C4-2B (cell line): ENCODE results near the gene OR2A12.
"Not testable (repeated sequence)": the region's sequence is repeated elsewhere in the genome, so short reads cannot be mapped to it uniquely, and the experiment has no call there.

Experiments
- H3K27ac ChIP-seq: fragments of 450-650 bp; 2 replicates; pipeline ENCODE4 v1.5.1; 2017
- ZFX ChIP-seq: fragments of 450-650 bp; IDR thresholded peaks from 2 replicates; pipeline ENCODE4 v1.6.1; 2017
- TF ChIP-seq, protein P1 (sequence below): fragments of 450-650 bp; conservative IDR thresholded peaks from 2 replicates; pipeline ENCODE4 v1.5.1; 2017; ENCODE audit warnings: mild to moderate bottlenecking

The OR2A12 gene, protein sequence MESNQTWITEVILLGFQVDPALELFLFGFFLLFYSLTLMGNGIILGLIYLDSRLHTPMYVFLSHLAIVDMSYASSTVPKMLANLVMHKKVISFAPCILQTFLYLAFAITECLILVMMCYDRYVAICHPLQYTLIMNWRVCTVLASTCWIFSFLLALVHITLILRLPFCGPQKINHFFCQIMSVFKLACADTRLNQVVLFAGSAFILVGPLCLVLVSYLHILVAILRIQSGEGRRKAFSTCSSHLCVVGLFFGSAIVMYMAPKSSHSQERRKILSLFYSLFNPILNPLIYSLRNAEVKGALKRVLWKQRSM

DNA sequence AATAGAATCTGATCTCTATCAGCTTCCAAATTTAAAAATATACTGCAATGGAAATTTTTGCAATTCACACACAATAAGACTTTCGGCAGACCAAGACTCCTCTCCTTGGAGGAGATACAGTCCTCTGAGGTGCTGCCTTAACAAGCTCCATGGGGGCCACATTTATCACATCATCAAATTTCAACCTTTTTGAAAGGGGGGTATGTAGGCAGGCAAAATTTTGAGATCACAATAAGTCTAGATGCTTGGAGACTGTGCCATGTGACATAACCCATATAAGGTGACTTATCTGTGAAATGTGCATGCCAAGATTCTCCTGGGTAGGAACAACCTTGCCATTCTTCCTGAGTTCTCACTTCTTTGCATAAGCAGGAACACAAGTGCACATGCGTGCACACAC lies at the start of gene OR2A12:
Gene OR2A12, plus strand, starts transcription at position 301 of the 400 bp plus-strand sequence. CDS start 8,830 bp downstream, outside the sequence.
- TF ChIP-seq, protein P1, sequence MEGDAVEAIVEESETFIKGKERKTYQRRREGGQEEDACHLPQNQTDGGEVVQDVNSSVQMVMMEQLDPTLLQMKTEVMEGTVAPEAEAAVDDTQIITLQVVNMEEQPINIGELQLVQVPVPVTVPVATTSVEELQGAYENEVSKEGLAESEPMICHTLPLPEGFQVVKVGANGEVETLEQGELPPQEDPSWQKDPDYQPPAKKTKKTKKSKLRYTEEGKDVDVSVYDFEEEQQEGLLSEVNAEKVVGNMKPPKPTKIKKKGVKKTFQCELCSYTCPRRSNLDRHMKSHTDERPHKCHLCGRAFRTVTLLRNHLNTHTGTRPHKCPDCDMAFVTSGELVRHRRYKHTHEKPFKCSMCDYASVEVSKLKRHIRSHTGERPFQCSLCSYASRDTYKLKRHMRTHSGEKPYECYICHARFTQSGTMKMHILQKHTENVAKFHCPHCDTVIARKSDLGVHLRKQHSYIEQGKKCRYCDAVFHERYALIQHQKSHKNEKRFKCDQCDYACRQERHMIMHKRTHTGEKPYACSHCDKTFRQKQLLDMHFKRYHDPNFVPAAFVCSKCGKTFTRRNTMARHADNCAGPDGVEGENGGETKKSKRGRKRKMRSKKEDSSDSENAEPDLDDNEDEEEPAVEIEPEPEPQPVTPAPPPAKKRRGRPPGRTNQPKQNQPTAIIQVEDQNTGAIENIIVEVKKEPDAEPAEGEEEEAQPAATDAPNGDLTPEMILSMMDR: no peak
- no peak for TF ChIP-seq ZFX
- H3K27ac ChIP-seq: no peak within 1 kb of the TSS

DNA sequence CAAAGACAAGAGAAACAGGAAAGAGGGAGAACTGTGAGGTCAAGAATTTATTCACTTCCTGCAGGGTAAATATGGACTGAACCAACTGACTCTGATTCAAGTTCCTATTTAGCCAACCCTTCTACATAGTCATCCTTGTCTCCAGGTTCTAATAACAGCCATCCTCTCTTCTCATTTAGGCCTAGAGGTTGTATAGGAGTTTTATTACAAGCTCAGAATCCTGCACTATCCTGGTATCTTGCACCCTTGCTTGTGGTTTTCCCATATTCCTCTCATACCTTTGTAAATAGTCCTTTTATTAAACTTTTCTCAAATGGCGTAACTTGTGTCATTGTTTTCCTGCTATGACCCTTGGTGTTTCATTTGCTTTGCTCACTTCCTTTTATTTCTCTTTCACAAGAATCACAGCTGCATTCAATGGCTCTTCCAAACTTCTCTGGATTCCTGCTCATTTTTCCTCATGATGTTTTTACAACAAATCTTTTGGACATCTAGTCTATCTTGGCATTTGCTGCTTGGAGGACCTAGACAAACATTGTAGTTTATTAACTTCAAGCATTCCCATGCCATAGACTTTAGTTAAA lies 49.7 kb upstream of the OR2A12 start:
- TF ChIP-seq, protein P1: no peak
- no peak for TF ChIP-seq ZFX
- H3K27ac ChIP-seq: no peak overlapping the region

DNA sequence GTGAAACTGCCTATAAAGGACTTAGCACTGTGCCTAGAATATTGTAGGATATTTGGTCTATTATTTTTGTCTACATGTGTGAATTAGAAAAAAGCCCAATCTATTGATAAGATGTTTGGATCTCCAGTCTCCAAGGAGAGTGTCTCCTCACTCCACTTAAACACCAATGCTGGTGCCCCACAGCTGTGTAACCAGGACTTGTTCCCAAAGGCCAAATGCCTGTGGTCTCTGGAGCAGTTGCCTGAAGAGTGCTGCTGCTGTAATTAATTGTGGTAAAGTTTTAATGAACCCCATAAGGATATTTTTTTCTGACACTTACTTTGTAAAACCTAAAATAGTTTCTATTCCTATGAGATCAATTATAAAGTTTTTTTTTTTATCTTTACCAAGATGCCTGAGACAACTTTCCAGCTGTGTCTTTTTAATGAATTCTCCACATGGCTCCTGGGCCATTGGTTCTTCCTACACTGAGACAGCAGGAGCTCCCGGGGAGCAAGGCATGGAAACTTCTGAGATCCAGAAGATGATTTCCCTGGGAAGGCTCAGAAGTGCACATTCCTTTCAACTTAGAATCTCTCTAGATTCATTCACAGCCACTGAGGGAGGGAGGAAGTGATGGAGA lies 48.6 kb upstream of the OR2A12 start:
- TF ChIP-seq, protein P1: no peak
- TF ChIP-seq ZFX: no peak
- H3K27ac ChIP-seq: no peak overlapping the region

DNA sequence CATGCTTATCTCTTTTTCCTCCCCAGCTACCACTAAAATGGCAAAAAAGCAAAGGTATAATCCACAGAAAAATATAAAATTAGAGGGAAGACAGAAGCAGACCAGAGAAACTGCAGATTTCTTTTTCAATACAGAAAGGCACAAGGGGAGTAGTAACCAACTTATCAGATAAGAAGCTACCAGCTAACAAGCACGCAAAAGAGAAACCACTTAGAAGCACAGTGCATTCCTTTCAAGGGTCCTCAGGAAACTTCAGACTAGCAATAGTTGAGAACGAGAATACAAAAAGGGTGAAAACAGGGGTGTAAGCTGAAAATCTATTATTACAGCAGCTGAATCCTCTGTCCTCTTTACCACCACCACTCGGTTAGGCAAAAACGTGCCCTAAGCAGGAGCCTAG lies 47.2 kb upstream of the OR2A12 start:
- TF ChIP-seq, protein P1: no peak
- TF ChIP-seq ZFX: no peak

DNA sequence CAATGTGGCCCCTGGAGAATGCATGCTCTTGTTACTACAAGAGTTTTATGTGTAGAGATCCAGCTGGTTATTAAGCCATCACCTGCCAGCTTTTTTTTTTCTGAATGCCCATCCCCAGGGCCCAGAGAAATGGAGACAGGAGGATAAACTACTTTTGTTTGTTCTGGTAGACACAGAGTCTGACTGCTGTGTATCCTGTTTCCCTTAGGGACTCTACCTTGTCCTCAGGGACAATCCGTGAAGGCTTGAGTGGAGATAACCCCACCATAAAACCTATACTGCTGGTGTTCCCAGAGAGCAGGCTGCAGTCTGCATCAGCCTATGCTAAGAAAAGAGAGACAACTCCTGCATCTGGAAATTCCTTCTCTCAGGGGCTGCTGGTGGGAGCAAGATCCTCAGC lies 37.4 kb upstream of the OR2A12 start, which contains the start of gene OR2A5:
Gene OR2A5, plus strand, starts transcription at position 301 of the 400 bp plus-strand sequence. CDS start 1,454 bp downstream, outside the sequence.
- no peak for TF ChIP-seq ZFX
- TF ChIP-seq, protein P1: no peak
- H3K27ac ChIP-seq: no peak within 1 kb of the TSS

More for the DNA sequence above, 47.2 kb upstream of the OR2A12 start:
- no peak overlapping the region for H3K27ac ChIP-seq

DNA sequence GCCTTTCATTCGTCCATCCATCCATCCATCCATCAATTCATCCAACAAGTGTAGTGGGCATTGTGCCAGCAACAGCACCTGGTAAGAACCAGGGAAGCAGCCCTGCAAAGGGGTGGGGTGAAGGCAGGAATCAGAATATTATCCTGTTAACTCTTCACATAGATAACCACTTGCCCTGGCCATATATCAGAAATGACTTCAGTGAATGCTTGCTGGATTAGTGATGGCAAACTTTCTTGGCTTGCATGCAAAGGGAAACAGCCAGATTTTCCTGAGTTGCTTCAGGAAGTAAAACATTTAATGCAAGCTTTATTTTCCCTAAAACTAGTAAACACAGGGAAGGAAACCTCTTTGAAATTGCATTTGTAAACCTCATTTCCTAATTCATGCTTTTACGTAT lies 36.6 kb upstream of the OR2A12 start:
- H3K27ac ChIP-seq: no peak overlapping the region
- no peak for TF ChIP-seq ZFX
- TF ChIP-seq, protein P1: no peak

DNA sequence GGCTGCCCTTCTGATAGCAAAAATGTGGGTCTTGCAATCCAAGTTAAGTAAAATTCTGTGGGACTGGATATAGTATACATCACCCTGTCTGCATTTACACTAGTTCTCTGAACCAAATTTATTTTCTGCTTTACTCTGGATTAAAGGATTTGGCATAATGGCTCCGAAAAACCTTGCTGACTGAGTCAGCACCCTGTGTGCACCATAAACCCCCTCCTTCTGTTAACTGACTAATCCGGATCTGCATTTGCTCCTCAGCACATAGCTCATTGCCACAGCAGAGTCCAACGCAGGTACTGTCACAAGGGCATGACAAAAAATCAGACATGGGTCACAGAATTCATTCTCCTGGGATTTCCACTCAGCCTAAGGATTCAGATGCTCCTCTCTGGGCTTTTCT lies 36.0 kb upstream of the OR2A12 start:
- TF ChIP-seq, protein P1: no peak
- no peak for TF ChIP-seq ZFX
- no peak overlapping the region for H3K27ac ChIP-seq

DNA sequence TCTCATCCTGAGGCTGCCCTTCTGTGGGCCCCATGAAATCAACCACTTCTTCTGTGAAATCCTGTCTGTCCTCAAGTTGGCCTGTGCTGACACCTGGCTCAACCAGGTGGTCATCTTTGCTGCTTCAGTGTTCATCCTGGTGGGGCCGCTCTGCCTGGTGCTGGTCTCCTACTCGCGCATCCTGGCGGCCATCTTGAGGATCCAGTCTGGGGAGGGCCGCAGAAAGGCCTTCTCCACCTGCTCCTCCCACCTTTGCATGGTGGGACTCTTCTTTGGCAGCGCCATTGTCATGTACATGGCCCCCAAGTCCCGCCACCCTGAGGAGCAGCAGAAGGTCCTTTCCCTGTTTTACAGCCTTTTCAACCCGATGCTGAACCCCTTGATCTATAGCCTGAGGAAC lies 35.2 kb upstream of the OR2A12 start:
- not testable (repeated sequence) for H3K27ac ChIP-seq
